Gastrocnemius medialis (tissue), 4 donors: Measurements from ENCODE around the gene FGG. TPM values are rescaled to one million over a fixed set of nuclear protein-coding genes. Genes with fewer than 3 reads are reported as not detected.

Experiments used
- ATAC-seq, 2 donors: fragments of 150-250 bp; one replicate each; pipeline ENCODE4 v1.9.1; 2016
- DNase-seq, 2 donors: peaks; one replicate each; pipeline ENCODE4 v3.0.0-alpha.2; 2019
- H3K27ac ChIP-seq, 4 donors: fragments of 200-600 bp; sonication (generic); 1 replicate in 1 of 4; 2 replicates in 3 of 4; pipeline ENCODE4 v1.5.1; 2016 to 2018; ENCODE audit warnings: mild to moderate bottlenecking in 2 of 4, moderate library complexity in 1 of 4
- H3K27me3 ChIP-seq, 3 donors: fragments of 200-600 bp; sonication (generic) in 2 of 3; 1 replicate in 1 of 3; 2 replicates in 2 of 3; pipeline versions ENCODE4 v1.5.1 to v1.6.0; 2016 to 2019; ENCODE audit warnings: mild to moderate bottlenecking in 1 of 3, moderate library complexity in 1 of 3
- H3K36me3 ChIP-seq, 2 donors: fragments of 200-600 bp; sonication (generic) in 1 of 2; one replicate each; pipeline ENCODE4 v1.5.1; 2017 to 2018
- H3K4me1 ChIP-seq, 2 donors: fragments of 200-600 bp; sonication (generic) in 1 of 2; one replicate each; pipeline ENCODE4 v1.5.1; 2016 to 2017; ENCODE audit warnings: mild to moderate bottlenecking in 2 of 2
- H3K4me3 ChIP-seq, 4 donors: fragments of 200-600 bp; sonication (generic) in 3 of 4; 1 replicate in 1 of 4; 2 replicates in 3 of 4; pipeline ENCODE4 v1.5.1; 2016 to 2019; ENCODE audit warnings: mild to moderate bottlenecking in 2 of 4
- H3K9me3 ChIP-seq, 3 donors: fragments of 200-600 bp; sonication (generic) in 2 of 3; 1 replicate in 1 of 3; 2 replicates in 2 of 3; pipeline ENCODE4 v1.5.1; 2016 to 2019
- CTCF ChIP-seq, 5 experiments: fragments of 450-650 bp in 3 of 5; fragments of 200-600 bp in 2 of 5; sonication (generic) in 2 of 5; IDR thresholded peaks in 4 of 5; conservative IDR thresholded peaks in 1 of 5; 1 replicate in 4 of 5; 2 replicates in 1 of 5; pipeline ENCODE4 v1.5.1; 2016 to 2019; ENCODE audit warnings: antibody characterized with exemption in 5 of 5, mild to moderate bottlenecking in 3 of 5, moderate library complexity in 3 of 5
- POLR2A ChIP-seq, 2 donors: fragments of 450-650 bp; IDR thresholded peaks; one replicate each; pipeline ENCODE4 v1.6.1; 2017; ENCODE audit warnings: antibody characterized with exemption in 2 of 2, mild to moderate bottlenecking in 2 of 2, moderate library complexity in 2 of 2
- in situ Hi-C, 4 donors: fragments of 200-750 bp; cut with MboI; loops; one replicate each; pipeline versions ENCODE4 v1.15.0 to v1.8.0; 2017; ENCODE audit warnings: low sequenced_read_pairs in 4 of 4
- intact Hi-C: fragments of 100-400 bp; cut with DNase I; formaldehyde crosslinking; loops from one replicate; pipeline ENCODE4 v1.15.1; 2023; ENCODE audit warnings: low total_unique reads
- total RNA-seq, 4 donors: library from RNA; depleted of rRNA; stranded (reverse); fragments of >200 nt; gene quantifications; one replicate each; pipeline versions ENCODE4 v1.1.0 to v1.2.3, GENCODE V29; 2016

Gene FGG
- total RNA-seq, 4 donors from 2014 or later: 21.0 to 44.3 TPM; not detected in 2

- DNase-seq (no peak), ATAC-seq (no peak)
- H3K9me3 ChIP-seq: no peaks in the 10 kb centered on the region
- intact Hi-C loops (no loop called here), in situ Hi-C loops (loop anchor here in 1 of 4 donors (25.0 kb wide), 1 partner anchor 793 kb away; no protein-coding TSS in a partner anchor)
- H3K27me3 ChIP-seq: no peaks in the 10 kb centered on the region
- no peak overlapping the region for H3K27ac ChIP-seq
- H3K36me3 ChIP-seq: no peaks in the 10 kb centered on the region
- no peak overlapping the region for H3K4me3 ChIP-seq
- TF ChIP-seq CTCF (IDR thresholded peaks at IDR 0.05 in 4 of 5, conservative IDR thresholded peaks at IDR 0.05 in 1 of 5) (no peak), POLR2A (IDR thresholded peaks at IDR 0.05) (no peak)
- no peaks in the 10 kb centered on the region for H3K4me1 ChIP-seq
Observed at GRCh38 chr4:154569584-154569983, 42.9 kb downstream of the FGG start.

GRCh38 chr4:154569028-154569427 is 43.4 kb downstream of the FGG start:
- no peak overlapping the region for H3K4me3 ChIP-seq
- no peak overlapping the region for H3K27ac ChIP-seq
- no peak for TF ChIP-seq CTCF (IDR thresholded peaks at IDR 0.05 in 4 of 5, conservative IDR thresholded peaks at IDR 0.05 in 1 of 5)
- no peak for TF ChIP-seq POLR2A (IDR thresholded peaks at IDR 0.05)
- H3K9me3 ChIP-seq: no peaks in the 10 kb centered on the region
- ATAC-seq (no peak), DNase-seq (no peak)
- no peaks in the 10 kb centered on the region for H3K27me3 ChIP-seq
- H3K4me1 ChIP-seq: no peaks in the 10 kb centered on the region
- no peaks in the 10 kb centered on the region for H3K36me3 ChIP-seq
- intact Hi-C loops (no loop called here), in situ Hi-C loops (loop anchor here in 1 of 4 donors (25.0 kb wide), 1 partner anchor 793 kb away; no protein-coding TSS in a partner anchor)

GRCh38 chr4:154566639-154567204 is 45.7 kb downstream of the FGG start:
- in situ Hi-C loops: loop anchor here in 1 of 4 donors (25.0 kb wide), 1 partner anchor 796 kb away; no protein-coding TSS in a partner anchor
- TF ChIP-seq CTCF (IDR thresholded peaks at IDR 0.05 in 4 of 5, conservative IDR thresholded peaks at IDR 0.05 in 1 of 5) (no peak), POLR2A (IDR thresholded peaks at IDR 0.05) (no peak)
- DNase-seq (no peak), ATAC-seq (no peak)
- Histone ChIP-seq H3K9me3 (no peaks in the 10 kb centered on the region), H3K4me1 (no peaks in the 10 kb centered on the region), H3K27ac (no peak overlapping the region), H3K4me3 (no peak overlapping the region), H3K36me3 (no peaks in the 10 kb centered on the region), H3K27me3 (no peaks in the 10 kb centered on the region)
- intact Hi-C loops: no loop called here

- Histone ChIP-seq H3K27ac (no peak overlapping the region), H3K27me3 (no peaks in the 10 kb centered on the region), H3K4me3 (no peak overlapping the region), H3K9me3 (no peaks in the 10 kb centered on the region), H3K36me3 (no peaks in the 10 kb centered on the region), H3K4me1 (no peaks in the 10 kb centered on the region)
- intact Hi-C loops: no loop called here
- ATAC-seq (no peak), DNase-seq (no peak)
- TF ChIP-seq POLR2A (IDR thresholded peaks at IDR 0.05): no peak
- TF ChIP-seq CTCF (IDR thresholded peaks at IDR 0.05 in 4 of 5, conservative IDR thresholded peaks at IDR 0.05 in 1 of 5): no peak
- in situ Hi-C loops: loop anchor here in 1 of 4 donors (25.0 kb wide), 1 partner anchor 797 kb away; no protein-coding TSS in a partner anchor
Observed at GRCh38 chr4:154565704-154566103, 46.8 kb downstream of the FGG start.
